ENCODE measurements around the gene SEMA4B.

- TF ChIP-seq, protein P1, sequence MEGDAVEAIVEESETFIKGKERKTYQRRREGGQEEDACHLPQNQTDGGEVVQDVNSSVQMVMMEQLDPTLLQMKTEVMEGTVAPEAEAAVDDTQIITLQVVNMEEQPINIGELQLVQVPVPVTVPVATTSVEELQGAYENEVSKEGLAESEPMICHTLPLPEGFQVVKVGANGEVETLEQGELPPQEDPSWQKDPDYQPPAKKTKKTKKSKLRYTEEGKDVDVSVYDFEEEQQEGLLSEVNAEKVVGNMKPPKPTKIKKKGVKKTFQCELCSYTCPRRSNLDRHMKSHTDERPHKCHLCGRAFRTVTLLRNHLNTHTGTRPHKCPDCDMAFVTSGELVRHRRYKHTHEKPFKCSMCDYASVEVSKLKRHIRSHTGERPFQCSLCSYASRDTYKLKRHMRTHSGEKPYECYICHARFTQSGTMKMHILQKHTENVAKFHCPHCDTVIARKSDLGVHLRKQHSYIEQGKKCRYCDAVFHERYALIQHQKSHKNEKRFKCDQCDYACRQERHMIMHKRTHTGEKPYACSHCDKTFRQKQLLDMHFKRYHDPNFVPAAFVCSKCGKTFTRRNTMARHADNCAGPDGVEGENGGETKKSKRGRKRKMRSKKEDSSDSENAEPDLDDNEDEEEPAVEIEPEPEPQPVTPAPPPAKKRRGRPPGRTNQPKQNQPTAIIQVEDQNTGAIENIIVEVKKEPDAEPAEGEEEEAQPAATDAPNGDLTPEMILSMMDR (IDR thresholded peaks at IDR 0.05) = no peak
- no peak for TF ChIP-seq POLR2A (IDR thresholded peaks at IDR 0.05)
Measured at GRCh38 chr15:90233387-90234095, 32.4 kb downstream of the SEMA4B start, which contains the start of gene CIB1.

All from lower leg skin (tissue), 3 donors.